Measurements from ENCODE around the gene TFAP2D.

TFAP2D gene

GRCh38 chr6:50698546-50698945 lies 14.8 kb upstream of the TFAP2D start:
- TF ChIP-seq CTCF (IDR thresholded peaks at IDR 0.05; ENCODE audit: control extremely low read depth, extremely low read depth, low read depth, missing control alignments) = no peak
- DNase-seq (ENCODE audit: extremely low spot score) = no peak
- ChIA-PET CTCF (no interaction called here), POLR2A (no interaction called here)

- no peak for TF ChIP-seq CTCF (IDR thresholded peaks at IDR 0.05; ENCODE audit: control extremely low read depth, extremely low read depth, low read depth, missing control alignments)
- POLR2A ChIA-PET = no interaction called here
- DNase-seq (ENCODE audit: extremely low spot score) = no peak
- CTCF ChIA-PET = interaction anchor here (0.9 to 1.1 kb wide), 2 partner anchors 11 to 15 kb away, joined by 3 read pairs; no protein-coding TSS in a partner anchor
Measured at GRCh38 chr6:50699051-50699775, 14.1 kb upstream of the TFAP2D start.

GRCh38 chr6:50706575-50706974 lies 6.8 kb upstream of the TFAP2D start:
- TF ChIP-seq CTCF (IDR thresholded peaks at IDR 0.05; ENCODE audit: control extremely low read depth, extremely low read depth, low read depth, missing control alignments) = no peak
- DNase-seq (ENCODE audit: extremely low spot score) = no peak
- POLR2A ChIA-PET = no interaction called here
- CTCF ChIA-PET = no interaction called here

- ChIA-PET POLR2A (no interaction called here), CTCF (no interaction called here)
- no peak for TF ChIP-seq CTCF (IDR thresholded peaks at IDR 0.05; ENCODE audit: control extremely low read depth, extremely low read depth, low read depth, missing control alignments)
- DNase-seq (ENCODE audit: extremely low spot score) = no peak
Measured at GRCh38 chr6:50707191-50707590, 6.1 kb upstream of the TFAP2D start.

- POLR2A ChIA-PET = no interaction called here
- CTCF ChIA-PET = no interaction called here
Measured at GRCh38 chr6:50707652-50708300, 5.5 kb upstream of the TFAP2D start.

More at GRCh38 chr6:50707652-50708300, 5.5 kb upstream of the TFAP2D start:
- DNase-seq (ENCODE audit: extremely low spot score) = no peak
- TF ChIP-seq CTCF (IDR thresholded peaks at IDR 0.05; ENCODE audit: control extremely low read depth, extremely low read depth, low read depth, missing control alignments) = no peak

All from GM10248 (cell line).